Measurements from ENCODE around the gene STAT5A. TPM values are rescaled to one million over a fixed set of nuclear protein-coding genes. Genes with fewer than 3 reads are reported as not detected.
A peak's percentile ranks its signal among the peaks of the same experiment; 100 is the strongest.

The STAT5A gene
- total and polyA plus RNA-seq, 9 of the 15 experiments (the other 6 are each of a cell fraction or from before 2014, with no cell fraction given): 79.9 to 415 (median 196) TPM

DNA sequence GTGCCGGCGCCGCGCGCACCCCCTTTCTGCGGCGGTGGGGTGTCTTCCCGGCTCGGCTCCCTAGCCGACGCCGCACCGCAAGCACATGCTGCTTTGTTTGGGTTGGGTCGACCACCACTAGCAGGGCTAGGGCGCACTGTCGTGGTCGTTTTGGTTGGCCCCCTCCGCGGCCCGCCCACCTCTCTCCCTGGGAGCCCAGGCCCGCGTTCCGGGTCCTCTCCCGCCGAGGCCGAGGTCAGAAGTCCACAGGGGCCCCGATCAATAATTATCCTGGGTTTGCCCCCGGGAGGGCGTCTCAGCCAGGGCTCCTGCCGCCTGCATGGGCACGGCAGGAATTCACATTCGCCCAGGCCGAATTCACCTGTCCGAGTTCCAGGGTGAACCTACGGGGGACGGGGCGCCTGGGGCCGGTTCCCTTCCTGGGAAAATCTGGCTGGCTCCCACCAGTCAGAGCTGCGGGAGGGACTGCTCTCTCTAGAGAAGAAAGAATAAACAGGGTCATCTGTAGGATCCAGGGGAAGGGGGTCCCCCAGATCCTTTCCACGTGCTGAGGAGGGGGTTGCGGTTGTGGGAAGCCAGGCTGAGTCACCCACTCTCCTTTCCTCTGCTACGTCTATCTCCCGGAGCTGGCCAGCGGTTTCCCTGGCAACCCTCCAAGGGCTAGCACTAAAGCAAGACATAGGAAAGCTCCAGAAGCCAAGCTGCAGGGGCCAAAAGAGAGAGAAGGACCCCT, 11.5 kb upstream of the STAT5A start (continued):
- TF ChIP-seq, protein P1, sequence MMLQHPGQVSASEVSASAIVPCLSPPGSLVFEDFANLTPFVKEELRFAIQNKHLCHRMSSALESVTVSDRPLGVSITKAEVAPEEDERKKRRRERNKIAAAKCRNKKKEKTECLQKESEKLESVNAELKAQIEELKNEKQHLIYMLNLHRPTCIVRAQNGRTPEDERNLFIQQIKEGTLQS (IDR thresholded peaks at IDR 0.05): peak; percentile 90
- TF ChIP-seq, protein P1 (CRISPR knock-in tag; conservative IDR thresholded peaks at IDR 0.05): 0 out of 2 replicates have a peak, but pooled peaks have one; percentile 77
- TF ChIP-seq SOX6 (IDR thresholded peaks at IDR 0.05) (no peak), SMC3 (conservative IDR thresholded peaks at IDR 0.05; ENCODE audit: insufficient read depth, low read depth, low read length) (no peak), FOXJ2 (tag; IDR thresholded peaks at IDR 0.05) (peak; percentile 18; the same call in 1 of the 2 replicates), ZC3H8 (IDR thresholded peaks at IDR 0.05) (no peak), SLC30A9 (CRISPR knock-in tag; IDR thresholded peaks at IDR 0.05) (no peak), RBM14 (IDR thresholded peaks at IDR 0.05; ENCODE audit: borderline replicate concordance, insufficient read depth, low read depth, low read length) (peak; percentile 69; the same call in 1 of the 2 replicates), ZKSCAN1 (IDR thresholded peaks at IDR 0.05; ENCODE audit: low read depth, low read length) (peak; percentile 10; the same call in 1 of the 2 replicates), CREB1 (IDR thresholded peaks at IDR 0.05) (no peak), CREB1 (CRISPR knock-in tag; IDR thresholded peaks at IDR 0.05) (peak; percentile 33; the same call in 1 of the 2 replicates), ZFX (CRISPR knock-in tag; IDR thresholded peaks at IDR 0.05) (peak; percentile 38)
- TF ChIP-seq, protein P2, sequence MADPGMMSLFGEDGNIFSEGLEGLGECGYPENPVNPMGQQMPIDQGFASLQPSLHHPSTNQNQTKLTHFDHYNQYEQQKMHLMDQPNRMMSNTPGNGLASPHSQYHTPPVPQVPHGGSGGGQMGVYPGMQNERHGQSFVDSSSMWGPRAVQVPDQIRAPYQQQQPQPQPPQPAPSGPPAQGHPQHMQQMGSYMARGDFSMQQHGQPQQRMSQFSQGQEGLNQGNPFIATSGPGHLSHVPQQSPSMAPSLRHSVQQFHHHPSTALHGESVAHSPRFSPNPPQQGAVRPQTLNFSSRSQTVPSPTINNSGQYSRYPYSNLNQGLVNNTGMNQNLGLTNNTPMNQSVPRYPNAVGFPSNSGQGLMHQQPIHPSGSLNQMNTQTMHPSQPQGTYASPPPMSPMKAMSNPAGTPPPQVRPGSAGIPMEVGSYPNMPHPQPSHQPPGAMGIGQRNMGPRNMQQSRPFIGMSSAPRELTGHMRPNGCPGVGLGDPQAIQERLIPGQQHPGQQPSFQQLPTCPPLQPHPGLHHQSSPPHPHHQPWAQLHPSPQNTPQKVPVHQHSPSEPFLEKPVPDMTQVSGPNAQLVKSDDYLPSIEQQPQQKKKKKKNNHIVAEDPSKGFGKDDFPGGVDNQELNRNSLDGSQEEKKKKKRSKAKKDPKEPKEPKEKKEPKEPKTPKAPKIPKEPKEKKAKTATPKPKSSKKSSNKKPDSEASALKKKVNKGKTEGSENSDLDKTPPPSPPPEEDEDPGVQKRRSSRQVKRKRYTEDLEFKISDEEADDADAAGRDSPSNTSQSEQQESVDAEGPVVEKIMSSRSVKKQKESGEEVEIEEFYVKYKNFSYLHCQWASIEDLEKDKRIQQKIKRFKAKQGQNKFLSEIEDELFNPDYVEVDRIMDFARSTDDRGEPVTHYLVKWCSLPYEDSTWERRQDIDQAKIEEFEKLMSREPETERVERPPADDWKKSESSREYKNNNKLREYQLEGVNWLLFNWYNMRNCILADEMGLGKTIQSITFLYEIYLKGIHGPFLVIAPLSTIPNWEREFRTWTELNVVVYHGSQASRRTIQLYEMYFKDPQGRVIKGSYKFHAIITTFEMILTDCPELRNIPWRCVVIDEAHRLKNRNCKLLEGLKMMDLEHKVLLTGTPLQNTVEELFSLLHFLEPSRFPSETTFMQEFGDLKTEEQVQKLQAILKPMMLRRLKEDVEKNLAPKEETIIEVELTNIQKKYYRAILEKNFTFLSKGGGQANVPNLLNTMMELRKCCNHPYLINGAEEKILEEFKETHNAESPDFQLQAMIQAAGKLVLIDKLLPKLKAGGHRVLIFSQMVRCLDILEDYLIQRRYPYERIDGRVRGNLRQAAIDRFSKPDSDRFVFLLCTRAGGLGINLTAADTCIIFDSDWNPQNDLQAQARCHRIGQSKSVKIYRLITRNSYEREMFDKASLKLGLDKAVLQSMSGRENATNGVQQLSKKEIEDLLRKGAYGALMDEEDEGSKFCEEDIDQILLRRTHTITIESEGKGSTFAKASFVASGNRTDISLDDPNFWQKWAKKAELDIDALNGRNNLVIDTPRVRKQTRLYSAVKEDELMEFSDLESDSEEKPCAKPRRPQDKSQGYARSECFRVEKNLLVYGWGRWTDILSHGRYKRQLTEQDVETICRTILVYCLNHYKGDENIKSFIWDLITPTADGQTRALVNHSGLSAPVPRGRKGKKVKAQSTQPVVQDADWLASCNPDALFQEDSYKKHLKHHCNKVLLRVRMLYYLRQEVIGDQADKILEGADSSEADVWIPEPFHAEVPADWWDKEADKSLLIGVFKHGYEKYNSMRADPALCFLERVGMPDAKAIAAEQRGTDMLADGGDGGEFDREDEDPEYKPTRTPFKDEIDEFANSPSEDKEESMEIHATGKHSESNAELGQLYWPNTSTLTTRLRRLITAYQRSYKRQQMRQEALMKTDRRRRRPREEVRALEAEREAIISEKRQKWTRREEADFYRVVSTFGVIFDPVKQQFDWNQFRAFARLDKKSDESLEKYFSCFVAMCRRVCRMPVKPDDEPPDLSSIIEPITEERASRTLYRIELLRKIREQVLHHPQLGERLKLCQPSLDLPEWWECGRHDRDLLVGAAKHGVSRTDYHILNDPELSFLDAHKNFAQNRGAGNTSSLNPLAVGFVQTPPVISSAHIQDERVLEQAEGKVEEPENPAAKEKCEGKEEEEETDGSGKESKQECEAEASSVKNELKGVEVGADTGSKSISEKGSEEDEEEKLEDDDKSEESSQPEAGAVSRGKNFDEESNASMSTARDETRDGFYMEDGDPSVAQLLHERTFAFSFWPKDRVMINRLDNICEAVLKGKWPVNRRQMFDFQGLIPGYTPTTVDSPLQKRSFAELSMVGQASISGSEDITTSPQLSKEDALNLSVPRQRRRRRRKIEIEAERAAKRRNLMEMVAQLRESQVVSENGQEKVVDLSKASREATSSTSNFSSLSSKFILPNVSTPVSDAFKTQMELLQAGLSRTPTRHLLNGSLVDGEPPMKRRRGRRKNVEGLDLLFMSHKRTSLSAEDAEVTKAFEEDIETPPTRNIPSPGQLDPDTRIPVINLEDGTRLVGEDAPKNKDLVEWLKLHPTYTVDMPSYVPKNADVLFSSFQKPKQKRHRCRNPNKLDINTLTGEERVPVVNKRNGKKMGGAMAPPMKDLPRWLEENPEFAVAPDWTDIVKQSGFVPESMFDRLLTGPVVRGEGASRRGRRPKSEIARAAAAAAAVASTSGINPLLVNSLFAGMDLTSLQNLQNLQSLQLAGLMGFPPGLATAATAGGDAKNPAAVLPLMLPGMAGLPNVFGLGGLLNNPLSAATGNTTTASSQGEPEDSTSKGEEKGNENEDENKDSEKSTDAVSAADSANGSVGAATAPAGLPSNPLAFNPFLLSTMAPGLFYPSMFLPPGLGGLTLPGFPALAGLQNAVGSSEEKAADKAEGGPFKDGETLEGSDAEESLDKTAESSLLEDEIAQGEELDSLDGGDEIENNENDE (IDR thresholded peaks at IDR 0.05; ENCODE audit: low read depth, low read length): no peak
- TF ChIP-seq, protein P3, sequence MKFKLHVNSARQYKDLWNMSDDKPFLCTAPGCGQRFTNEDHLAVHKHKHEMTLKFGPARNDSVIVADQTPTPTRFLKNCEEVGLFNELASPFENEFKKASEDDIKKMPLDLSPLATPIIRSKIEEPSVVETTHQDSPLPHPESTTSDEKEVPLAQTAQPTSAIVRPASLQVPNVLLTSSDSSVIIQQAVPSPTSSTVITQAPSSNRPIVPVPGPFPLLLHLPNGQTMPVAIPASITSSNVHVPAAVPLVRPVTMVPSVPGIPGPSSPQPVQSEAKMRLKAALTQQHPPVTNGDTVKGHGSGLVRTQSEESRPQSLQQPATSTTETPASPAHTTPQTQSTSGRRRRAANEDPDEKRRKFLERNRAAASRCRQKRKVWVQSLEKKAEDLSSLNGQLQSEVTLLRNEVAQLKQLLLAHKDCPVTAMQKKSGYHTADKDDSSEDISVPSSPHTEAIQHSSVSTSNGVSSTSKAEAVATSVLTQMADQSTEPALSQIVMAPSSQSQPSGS (CRISPR knock-in tag; IDR thresholded peaks at IDR 0.05): no peak

Measured in K562 (cell line).